GM21390 (cell line): ENCODE results near the gene KANSL2.

ENCODE experiments used
- ATAC-seq: cut with Tn5 transposase; IDR thresholded peaks from one replicate; pipeline ENCODE4 v1.9.1; 2021; ENCODE audit not compliant: unreplicated experiment

Gene KANSL2

DNA sequence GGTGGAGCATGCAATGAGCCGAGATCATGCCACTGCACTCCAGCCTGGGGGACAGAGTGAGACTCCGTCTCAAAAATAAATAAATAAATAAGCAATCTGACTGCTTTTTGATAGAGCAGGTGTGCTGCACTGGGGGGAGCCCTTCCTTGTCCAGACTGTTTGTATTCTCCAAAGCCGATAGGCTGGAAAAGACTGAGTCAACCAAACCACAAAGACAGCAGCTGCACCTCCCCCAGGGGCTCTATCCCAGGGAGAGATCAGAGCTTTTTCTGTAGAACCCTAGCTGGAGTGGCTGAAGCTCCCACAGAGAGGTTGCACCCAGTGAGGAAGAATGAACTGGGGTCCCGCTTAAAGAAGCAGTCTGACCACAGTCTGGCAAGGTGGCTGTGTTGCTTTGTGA is 66.4 kb downstream of the KANSL2 start:
- no peak for ATAC-seq

DNA sequence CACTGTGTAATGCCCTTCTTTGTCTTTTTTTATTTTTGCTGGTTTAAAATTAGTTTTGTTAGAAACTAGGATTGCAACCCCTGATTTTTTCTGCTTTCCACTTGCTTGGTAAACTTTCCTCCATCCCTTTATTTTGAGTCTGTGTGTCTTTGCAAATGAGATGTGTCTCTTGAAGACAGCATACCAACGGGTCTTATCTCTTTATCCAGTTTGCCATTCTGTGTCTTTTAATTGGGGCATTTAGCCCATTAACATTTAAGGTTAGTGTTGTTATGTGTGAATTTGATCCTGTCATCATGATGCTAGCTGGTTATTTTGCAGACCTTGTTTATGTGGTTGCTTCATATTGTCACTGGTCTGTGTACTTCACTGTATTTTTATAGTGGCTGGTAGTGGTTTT is 68.7 kb downstream of the KANSL2 start:
- ATAC-seq = no peak
